ENCODE measurements around the gene HLA-DPB1.

Gene HLA-DPB1

DNA sequence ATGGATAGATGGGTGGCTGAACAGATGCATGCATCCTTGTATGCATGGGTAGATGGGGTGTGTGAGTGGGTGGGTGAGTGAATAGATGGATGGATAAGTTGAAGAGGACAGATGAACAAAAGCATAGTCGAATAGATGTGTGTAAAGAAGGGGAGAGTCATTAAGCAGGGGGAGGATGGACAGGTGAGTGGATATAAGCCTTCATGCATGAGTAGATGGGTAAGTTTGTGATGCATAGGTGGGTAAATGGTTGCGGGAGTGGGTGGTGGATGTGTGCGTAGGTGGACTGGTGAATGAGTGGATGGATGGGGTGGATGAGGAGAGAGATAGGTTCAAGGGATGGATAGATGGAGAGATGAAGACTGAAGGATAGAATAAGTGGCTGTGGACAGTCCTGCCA lies 29.6 kb downstream of the HLA-DPB1 start:
- no peak for ATAC-seq

DNA sequence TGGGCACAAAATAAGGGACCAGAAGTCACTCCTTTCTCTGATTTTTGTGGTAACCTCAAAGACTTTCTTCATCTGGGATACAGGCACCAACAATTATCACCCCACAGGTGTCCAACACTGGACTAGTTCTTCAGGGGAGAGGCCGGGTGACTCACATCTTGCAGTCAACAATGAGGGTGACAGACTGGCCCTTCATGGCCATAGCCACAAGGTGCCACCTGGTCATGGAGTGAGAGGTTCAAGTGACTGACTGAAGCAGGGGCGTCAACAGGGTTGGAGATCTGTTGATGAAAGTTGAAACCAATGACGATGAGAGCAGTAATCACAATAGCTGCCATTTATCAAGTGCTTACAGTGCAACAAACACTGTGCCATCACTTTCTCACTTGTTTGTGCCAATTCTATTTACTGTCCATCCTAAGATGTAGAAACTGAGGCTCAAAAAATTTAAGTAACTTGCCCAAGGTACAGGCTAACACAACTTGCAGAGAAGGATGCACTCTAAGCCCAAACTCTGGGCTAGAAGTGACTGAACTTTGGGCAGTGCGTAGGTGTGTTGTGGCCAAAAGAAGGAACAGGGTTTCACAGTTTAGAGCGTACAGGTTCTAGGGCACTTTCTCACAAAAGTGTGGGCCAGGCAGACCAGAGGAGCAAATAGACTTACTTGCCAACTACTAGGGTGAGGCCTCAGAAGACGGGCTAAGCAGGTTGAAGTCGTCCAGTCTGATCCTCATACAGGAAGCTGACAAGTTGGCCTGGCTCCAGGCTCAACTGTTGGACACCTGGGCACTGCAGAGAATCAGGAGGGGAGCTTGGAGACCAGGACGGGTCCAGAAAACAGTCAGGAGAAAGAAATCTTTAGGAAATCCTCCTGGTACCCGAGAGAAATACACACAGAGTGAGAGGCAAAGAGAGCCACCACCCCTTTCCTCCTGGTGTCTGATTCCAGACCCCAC lies 30.4 kb downstream of the HLA-DPB1 start:
- no peak for ATAC-seq

- ATAC-seq = no peak
Observed at GRCh38 chr6:33107641-33108040, 31.9 kb downstream of the HLA-DPB1 start.

DNA sequence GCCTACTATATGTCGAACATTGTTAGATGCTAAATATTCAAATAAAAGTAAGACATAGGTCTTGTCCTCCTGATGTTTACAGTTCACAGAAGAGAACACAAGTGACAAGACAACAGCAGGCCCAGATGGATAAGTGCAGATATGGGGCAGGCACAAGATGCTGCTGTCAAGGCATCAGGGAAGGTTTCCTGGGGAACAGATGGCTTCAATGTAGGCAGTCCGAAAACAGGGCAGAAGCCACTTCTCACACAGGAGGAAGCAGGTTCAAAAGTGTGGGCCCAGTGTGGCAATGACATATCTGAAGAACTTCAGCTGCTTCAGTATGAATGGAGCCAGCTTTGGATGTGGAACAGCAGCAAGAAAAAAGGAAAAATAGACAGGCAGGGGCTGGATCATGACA lies 32.5 kb downstream of the HLA-DPB1 start:
- ATAC-seq = no peak

GRCh38 chr6:33112148-33112547 lies 36.4 kb downstream of the HLA-DPB1 start:
- peak; percentile 89 to 92 for ATAC-seq

DNA sequence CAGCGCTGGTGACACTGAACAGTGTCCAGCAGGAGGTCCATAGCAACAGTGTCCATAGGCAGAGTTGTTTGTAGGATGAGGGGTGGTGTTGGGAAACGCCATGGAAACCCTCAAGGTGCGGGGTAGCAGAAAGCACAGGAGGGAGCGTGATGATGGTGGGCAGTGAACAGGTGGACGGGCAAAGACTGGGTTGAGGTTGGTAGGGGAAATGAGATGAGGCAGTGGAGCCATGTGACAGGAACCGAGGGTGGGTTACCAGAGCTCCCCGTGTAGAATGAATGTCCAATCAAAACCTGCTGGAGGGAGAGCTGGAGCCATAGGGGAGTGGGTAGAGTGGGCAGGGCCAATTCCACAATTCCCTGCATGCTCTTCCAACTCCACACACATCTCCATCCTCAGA lies 38.0 kb downstream of the HLA-DPB1 start:
- no peak for ATAC-seq

DNA sequence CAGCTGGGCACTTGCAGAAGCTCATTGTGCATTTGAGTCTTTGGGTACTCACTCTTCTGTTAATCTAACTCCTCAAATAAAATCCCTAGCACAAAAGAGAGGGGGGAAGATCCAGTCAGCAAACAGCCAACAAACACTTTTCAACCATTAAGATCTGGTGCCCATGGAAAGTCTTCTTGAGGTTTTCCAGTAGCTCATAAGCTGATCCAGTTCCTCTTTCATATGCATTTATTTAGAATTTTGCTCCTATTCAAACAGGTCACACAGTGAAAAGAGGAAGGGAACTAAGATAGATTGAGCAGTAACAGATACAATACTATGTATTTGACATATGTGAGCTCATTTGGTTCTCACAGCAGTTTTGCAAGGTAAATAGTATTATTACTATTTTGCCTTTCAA lies 38.6 kb downstream of the HLA-DPB1 start:
- no peak for ATAC-seq

DNA sequence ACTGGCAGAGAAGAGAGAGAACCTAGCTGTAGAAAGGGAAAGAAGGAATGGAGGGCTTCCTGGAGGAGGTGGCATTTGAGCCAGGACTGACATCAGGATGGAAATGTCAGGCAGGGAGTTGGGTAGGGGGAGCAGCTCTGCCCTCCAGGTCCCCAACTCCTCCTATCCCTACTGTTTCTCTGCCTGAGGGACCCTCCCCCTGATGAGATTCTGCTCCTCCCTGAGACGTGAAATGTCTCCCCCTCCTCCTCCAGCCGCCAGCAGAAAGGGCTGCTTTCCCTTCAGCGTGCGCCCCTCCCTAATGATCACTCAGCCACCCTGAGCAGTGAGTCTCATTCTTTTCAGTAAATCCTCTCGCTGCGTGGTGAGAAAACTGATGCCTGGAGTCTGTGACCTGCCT lies 40.6 kb downstream of the HLA-DPB1 start:
- no peak for ATAC-seq

DNA sequence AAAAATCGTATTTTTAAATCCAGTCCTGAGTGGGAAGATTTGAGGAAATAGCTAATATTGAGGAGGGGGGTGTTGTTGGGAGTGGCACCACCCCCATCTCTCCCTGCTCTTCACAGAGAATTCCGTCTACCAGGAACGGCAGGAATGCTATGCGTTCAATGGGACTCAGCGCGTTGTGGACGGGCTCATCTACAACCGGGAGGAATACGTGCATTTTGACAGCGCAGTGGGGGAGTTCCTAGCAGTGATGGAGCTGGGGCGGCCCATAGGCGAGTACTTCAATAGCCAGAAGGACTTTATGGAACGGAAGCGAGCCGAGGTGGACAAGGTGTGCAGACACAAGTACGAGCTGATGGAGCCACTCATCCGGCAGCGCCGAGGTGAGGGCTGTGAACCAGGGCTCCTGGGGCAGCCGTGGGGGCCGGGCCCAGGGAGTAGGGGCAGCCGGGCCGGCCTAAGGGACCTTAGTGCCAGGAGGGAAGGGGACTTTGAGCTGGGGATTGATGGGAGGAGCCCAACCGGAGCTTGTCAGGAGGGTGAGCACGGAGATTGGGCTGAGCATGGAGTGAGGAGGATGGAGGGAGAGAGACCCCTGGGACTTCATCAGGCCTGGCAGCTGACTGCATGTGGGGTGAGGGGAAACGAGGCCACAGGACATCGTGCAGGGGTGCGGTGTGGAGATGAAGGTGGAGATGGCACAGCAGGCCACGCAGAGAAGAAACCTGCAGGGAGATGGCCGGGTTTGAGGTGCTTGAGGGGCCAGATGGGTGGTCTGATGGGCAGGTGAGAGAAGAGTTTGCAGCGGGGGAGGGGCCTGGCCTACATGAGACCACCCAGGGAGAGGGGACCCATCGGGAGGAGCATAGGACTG lies 41.3 kb downstream of the HLA-DPB1 start:
- ATAC-seq = no peak

- no peak for ATAC-seq
Observed at GRCh38 chr6:33117811-33118277, 42.1 kb downstream of the HLA-DPB1 start.

- peak; percentile 56 to 71 for ATAC-seq
Observed at GRCh38 chr6:33118525-33119123, 42.8 kb downstream of the HLA-DPB1 start.

DNA sequence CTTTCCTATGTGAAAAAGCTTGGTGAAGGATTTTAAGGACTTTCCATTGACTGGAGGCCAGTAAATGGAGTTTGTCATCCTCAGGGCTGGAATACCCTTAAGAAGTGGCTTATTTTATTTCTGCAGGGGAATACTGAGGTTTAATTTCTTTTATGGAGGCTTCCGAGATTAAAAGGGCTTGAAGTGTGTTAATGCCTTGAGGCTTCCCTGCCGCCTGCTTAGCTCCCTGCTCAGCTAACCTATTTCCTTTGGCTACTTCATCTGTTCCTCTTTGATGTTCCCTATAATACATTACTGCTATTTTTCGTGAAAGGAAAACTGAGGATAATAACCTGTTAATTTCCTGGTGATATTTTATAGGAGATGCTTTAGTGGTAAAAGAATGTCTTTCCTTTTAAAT lies 44.2 kb downstream of the HLA-DPB1 start:
- no peak for ATAC-seq

DNA sequence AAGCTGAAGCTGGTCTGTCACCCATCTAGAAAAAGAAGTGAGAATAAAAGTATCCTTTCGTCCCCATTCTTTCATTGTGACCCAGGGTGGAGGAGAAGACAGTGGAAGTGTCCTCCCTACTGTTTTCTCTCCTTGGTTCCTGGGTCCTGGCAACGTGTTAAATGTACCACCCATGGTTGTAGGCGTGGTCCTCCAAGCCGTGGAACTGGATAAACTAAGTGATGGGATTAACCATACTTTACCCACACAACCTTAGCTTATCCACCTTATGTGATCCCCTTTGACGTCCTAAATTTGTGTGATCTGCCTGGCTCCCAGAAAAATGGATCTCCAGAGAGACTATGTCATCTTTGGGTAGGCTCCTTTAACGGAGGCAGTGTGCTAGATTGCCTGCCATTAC lies 47.4 kb downstream of the HLA-DPB1 start:
- no peak for ATAC-seq

GRCh38 chr6:33123732-33124524 lies 48.1 kb downstream of the HLA-DPB1 start:
- no peak for ATAC-seq

DNA sequence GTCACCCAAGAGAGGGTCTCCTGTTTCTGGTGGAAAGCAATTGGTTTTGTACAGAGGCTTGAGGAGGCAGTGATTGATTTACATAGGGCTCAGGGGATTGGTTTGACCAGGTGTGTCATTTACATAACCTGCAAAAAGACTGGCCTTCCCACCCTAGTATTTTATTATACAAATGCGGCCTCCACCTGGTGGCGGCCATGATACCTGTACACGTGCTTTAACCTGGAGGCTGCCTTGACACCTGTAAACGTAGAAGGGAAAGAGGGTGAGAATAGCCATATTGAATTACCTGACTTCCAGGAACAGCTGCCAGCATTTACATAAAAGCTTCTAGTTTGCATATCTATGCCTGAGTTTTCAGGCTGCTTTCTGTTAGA lies 48.7 kb downstream of the HLA-DPB1 start:
- no peak for ATAC-seq

GRCh38 chr6:33124947-33125346 lies 49.2 kb downstream of the HLA-DPB1 start:
- no peak for ATAC-seq

DNA sequence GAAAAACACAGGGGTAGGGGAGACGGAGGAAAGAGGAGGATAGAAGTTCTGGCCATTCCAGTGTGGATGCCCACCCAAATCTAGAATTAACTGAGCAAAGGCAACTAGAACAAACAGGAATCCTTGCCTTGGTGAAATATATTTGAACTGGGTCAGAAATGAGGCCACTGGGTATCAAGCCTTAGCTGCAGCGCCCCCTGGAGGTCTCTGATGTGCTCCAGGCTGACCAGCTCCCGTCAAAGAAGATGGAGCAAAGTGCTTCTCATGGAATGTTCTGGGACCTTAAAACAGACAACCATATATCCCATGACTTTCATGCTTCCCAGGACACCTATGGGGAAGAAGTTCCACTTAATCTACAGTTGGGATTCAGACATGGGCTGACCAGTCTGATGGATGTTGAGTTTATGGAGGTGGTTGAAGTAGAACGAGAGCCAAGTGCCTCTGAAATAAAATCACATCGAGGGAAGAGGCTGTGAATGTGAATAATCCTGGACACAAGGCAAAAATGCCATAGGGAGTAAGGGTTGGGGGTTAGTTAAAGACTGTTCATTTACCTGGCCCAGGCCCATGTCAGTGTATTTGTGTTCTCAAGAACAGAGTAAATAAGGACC lies 50.4 kb downstream of the HLA-DPB1 start:
- peak in 1 of 2 donors; percentile 51 for ATAC-seq

DNA sequence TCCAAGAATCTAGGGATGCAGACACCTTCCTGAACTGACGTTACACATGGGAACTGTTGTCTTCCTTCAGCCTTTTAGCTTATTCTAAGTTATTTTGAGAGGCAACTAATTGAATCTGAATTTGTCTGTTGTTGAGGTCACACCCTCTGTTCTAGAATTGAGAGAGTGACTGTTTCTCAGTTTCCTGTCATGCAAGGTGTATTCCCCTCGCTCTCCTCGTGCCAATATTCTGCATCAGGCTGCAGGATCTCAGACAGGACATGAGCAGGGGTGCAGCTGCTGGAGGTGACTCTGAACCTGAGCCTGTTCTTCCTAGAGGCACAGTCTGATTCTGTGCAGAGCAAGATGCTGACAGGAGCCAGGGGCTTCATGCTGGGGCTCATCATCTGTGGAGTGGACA lies 52.5 kb downstream of the HLA-DPB1 start:
- peak; percentile 36 to 53 for ATAC-seq

DNA sequence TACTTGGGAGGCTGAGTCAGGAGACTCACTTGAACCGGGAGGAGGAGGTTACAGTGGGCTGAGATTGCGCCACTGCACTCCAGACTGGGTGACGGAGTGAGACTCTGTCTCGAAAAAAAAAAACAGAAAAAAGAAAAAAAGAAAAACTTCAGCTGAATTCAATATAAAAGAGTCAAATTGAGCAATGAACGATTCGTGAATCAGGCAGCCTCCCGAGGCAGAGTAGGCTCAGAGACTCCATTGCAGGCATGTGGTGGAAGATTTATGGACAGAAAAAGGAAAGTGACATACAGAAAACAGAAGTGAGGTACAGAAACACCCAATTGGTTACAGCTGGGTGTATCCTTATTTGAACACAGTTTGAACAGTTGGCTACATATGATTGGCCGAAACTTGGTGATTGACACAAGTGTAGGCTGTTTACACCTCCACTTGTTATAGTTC lies 56.3 kb downstream of the HLA-DPB1 start:
- no peak for ATAC-seq

DNA sequence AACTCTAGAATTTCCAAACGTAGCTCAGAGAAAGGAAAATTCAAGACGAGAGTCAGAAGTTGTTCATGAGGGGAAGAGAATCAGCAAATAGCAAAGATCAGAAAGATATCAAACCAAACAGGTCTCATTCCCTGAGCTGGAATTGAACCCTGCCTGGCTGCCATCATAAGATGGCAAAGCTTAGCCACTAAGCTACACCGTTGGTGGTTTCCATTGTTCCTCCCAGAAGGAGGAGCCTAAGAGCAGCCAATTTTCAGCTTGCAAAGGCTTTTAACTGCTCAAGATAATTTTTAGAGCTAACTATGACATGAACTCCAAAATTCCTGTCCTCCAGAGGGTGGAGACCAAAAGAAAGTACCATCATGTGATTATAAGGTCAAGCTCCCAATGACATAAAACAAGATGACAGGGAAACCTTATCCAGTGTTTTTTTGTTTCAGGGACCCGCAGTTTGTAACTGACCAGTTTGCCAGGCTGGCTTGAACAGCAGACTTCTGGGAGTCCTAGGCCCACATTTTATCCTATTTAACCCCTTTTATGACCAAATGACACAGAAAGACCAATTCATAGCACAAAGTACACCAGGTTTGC lies 60.6 kb downstream of the HLA-DPB1 start:
- no peak for ATAC-seq

All from activated CD4-positive, CD25-positive, alpha-beta regulatory T cell treated with anti-CD3 and anti-CD28 coated beads, Interleukin-2, amount 50 U/mL, for 24 hours (primary cell).